Neural progenitor cell (in vitro differentiated cells): ENCODE data around the gene ZAP70.
"Not testable (repeated sequence)": the region's sequence is repeated elsewhere in the genome, so short reads cannot be mapped to it uniquely, and the experiment has no call there.

Source experiments
- CTCF ChIP-seq: fragments of 200-600 bp; sonication (generic); IDR thresholded peaks from 2 replicates; pipeline ENCODE4 v1.5.1; 2017; ENCODE audit warnings: antibody characterized with exemption, mild to moderate bottlenecking
- EZH2 ChIP-seq: fragments of 200-600 bp; sonication (generic); IDR thresholded peaks from 2 replicates; pipeline ENCODE4 v1.6.1; 2017; ENCODE audit warnings: antibody characterized with exemption, mild to moderate bottlenecking, moderate library complexity

GRCh38 chr2:97712175-97712574 is 1.2 kb upstream of the ZAP70 start:
- not testable (repeated sequence) for TF ChIP-seq CTCF, EZH2
